HK-2 (cell line): Measurements from ENCODE around the gene FHIP2A.
A peak's percentile ranks its signal among the peaks of the same experiment; 100 is the strongest.
"Not testable (repeated sequence)": the region's sequence is repeated elsewhere in the genome, so short reads cannot be mapped to it uniquely, and the experiment has no call there.

Experiments used
- DNase-seq: peaks from one replicate; pipeline ENCODE4 v3.0.0-alpha.2; 2018; ENCODE audit not compliant: unreplicated experiment

The FHIP2A gene

DNA sequence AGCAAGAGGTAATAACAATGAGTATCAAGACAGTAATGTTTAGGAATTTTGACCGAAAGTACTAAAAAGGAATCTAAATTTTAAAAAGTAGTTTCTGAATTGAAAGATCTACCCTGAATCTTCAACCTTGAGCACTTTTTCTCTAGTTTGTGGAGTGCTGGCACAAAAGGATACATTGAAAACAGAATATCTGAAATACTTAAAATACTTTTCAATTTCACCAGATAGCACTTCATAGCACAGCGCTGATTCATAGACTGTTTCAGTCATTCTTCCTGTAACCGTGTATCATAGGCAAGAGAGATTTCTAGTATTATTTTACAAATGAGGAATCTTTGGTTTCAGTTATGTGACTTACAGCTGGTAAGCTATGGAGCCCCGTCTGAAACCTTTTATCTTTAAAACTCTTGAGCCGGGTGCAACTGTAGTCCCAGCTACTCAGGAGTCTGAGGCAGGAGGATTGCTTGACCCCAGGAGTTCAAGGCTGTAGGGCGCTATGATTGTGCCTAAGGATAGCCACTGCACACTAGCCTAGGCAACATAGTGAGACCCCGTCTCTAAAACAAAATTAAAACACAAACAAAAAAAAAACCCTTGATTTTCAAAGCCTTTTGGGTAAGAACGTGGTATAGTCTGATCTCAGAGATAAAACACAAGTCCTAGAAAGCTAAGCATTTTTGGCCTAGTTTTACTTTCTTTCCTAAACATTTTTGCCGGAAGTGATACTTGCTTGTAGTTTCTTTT, 35.1 kb downstream of the FHIP2A start:
- peak; percentile 17 for DNase-seq

DNA sequence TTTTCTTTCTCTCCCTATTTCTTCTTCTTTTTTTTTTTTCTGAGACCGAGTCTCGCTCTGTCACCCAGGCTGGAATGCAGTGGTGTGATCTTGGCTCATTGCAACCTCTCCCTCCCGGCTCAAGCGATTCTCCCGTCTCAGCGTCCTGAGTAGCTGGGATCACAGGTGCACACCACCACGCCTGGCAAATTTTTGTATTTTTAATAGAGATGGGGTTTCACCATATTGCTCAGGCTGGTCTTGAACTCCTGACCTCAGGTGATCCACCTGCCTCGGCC, 35.6 kb downstream of the FHIP2A start:
- DNase-seq = not testable (repeated sequence)

DNA sequence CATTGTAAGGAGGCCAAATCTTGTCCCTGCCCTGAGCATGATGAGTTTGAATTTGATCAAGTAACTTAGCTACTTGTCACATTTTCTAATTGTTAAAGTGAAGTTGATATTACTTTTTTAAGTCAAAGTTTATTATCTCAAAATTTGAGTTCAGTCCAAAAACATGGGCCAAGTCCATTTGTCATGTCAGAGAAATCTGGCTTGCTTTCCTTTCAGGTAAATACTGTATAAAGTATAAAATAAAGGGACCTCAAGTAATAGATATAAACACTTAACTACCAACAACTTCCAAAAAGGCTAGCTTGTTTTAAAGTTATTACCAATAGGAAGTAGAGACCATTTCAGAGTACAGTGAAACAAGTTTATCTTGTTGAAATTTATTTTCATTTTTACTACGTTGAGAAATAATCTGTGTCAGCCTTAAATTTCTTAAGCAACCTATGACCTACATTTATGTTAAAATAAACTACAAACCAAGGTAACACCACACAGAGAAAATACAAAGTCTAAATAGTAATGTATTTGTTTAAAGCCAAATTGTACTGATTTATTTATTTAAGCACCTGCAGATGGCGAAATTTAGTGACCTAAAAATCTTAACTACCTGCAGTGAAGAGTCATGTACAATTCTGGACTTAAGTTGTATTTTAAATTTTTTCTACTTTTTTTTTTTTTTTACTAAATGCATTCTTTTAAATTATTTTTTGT, 36.5 kb downstream of the FHIP2A start:
- DNase-seq = no peak

DNA sequence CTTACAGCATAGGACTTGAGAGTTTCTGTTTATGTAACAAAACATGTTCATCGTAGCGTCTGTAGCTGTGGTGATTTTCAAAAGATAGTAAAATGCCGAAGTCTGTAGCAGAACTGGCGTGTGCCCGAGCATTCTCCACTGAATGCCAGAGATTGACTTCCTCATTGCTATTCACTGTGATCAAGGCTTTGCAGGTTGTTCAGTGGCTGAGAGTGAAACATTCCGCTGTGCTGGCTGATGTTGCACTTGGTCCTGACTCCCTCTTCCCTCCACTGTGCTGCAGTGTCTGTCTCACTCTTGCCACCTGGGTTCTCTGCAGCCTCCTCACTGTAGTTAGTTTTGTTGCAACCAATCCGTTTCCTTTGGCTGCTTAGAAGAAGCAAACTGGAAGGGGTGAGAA, 37.6 kb downstream of the FHIP2A start:
- DNase-seq = no peak

DNA sequence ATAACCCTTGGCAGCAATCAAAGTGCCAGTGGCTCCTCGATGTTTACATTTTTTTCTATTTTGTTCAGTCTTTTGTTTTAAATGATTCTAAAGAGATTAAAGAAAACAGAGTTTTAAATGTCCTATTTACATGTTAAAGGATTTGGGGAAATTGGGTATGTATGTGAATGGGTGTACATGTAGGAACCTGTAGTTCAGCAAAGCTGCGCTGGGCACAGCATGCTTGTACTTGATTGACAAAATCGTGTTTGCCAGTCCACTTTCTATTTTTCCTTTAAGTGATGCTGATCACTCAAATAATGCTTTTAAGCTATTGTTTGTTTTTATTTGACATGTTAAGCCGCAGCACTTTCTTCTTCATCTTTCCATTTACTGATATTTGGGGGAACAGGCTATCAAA, 40.9 kb downstream of the FHIP2A start:
- no peak for DNase-seq

DNA sequence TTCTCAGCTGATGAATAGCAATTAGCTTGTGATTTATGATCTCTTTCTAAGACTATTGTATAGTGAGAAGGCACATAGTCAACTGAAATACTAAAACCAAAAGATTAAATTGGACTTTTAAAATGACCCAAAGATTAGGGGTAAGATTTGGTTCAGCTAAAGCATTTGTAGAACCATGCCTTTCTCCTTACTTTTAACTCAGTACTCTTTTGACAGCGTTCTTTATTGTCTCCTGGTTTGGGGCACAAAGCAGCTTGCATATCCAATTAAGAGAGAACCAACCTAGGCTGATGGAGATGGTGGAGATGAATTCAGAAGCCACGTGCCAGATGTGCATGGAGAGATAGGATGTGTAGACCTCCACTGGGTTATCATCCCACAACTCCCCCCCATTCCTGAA, 45.8 kb downstream of the FHIP2A start:
- DNase-seq = no peak

DNA sequence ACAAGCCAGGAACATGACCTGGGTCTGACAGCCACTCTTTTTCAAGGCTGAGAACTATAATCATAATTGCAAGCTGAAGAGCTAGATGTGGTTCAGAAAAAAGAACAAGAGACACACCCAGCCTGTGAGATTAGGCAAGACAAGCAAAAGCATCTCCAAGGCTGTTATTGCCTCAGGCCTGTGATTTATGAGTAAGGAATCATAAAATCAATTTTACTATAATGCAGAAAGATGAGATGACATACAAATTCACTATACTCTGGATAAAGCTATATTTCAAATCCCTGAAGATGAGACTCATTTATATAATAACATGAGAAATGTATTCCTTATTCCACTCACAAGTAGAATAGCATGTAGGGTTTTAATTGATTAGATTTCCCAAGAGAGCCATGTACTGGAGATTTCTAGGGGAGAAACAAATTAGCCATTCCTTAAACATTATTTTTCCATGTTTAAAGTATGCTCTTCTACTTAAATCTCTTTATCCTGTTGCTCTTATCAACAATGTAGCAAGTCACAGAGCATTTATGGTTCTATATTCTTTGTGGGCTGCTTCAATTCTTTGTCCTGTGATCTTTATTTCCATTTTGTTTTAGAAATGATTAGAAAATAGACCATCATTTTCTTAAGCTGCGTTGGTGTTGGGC, 47.4 kb downstream of the FHIP2A start:
- no peak for DNase-seq

DNA sequence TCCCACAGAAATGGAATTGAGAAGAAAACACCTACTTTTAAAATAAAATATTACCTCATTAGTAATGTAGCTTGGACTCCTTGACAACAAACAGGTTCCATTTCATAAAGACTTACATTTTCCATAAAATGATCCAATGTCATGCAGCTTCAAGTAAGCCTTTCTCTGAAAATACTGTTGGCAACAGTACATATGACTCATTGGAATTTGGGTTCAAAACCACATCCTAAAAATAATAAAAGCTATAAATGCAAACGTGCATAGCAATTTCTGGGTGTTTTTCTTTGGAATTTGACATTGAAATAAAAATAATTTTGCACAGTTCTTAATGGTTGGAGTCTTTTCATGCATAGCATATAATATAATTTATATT, 47.9 kb downstream of the FHIP2A start:
- DNase-seq = no peak

DNA sequence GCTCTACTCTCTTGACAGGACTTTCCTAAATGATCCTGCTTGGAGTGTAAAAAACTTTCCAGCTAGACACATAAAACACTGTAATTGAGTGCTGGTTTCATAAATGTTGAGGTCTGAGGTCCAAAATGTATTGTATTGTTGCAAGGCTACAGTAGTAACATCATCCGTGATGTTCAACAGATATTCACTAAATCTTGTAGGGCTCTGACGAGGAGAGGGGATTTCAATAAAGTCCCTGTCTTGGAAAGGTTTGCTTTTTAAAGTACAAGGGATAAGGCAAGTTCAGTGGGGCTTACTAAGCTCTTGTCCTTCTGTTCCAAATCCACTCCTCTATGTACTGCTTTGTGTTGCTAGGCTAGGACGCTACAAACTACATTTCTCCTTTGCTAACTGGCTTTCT, 48.9 kb downstream of the FHIP2A start:
- no peak for DNase-seq

DNA sequence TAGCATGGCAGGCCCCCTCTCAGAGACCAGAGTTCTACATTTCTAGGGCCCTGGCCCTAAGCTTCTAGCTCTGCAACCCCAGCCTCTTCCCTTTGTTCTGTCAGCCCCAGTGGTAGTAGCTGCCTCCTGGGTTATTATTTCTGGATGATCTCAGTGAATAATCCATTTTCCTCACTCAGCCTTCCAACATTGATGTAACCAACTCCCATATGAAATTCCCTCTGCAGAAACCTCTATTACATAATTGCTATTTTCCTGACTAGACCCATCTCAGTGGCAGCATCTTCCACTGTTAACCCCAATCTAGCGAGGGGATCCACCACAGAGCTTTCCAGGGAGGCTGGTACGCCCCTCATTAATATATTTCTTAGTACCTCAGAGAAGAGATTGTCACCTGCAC, 49.8 kb downstream of the FHIP2A start:
- no peak for DNase-seq
